Measurements from ENCODE around the gene KIF20B.

Gene KIF20B

GRCh38 chr10:89771684-89772083 is 70.3 kb downstream of the KIF20B start:
- no peak for TF ChIP-seq CTCF (IDR thresholded peaks at IDR 0.05; ENCODE audit: insufficient read depth, missing control alignments)
- FAIRE-seq (no peak), DNase-seq (ENCODE audit: insufficient read length, low spot score) (no peak)

- no peak for FAIRE-seq
- DNase-seq (ENCODE audit: insufficient read length, low spot score) = no peak
- TF ChIP-seq CTCF (IDR thresholded peaks at IDR 0.05; ENCODE audit: insufficient read depth, missing control alignments) = no peak
These were observed 71.7 kb downstream of the KIF20B start for GRCh38 chr10:89773081-89773480.

- no peak for TF ChIP-seq CTCF (IDR thresholded peaks at IDR 0.05; ENCODE audit: insufficient read depth, missing control alignments)
- FAIRE-seq (no peak), DNase-seq (ENCODE audit: insufficient read length, low spot score) (no peak)
These were observed 75.3 kb downstream of the KIF20B start for GRCh38 chr10:89776665-89777064.

GRCh38 chr10:89782470-89782869 is 81.1 kb downstream of the KIF20B start:
- no peak for TF ChIP-seq CTCF (IDR thresholded peaks at IDR 0.05; ENCODE audit: insufficient read depth, missing control alignments)
- FAIRE-seq (no peak), DNase-seq (ENCODE audit: insufficient read length, low spot score) (no peak)

- DNase-seq (ENCODE audit: insufficient read length, low spot score) = no peak
- no peak for FAIRE-seq
- no peak for TF ChIP-seq CTCF (IDR thresholded peaks at IDR 0.05; ENCODE audit: insufficient read depth, missing control alignments)
These were observed 82.0 kb downstream of the KIF20B start for GRCh38 chr10:89783406-89783805.

GRCh38 chr10:89785095-89785494 is 83.7 kb downstream of the KIF20B start:
- FAIRE-seq (no peak), DNase-seq (ENCODE audit: insufficient read length, low spot score) (no peak)
- no peak for TF ChIP-seq CTCF (IDR thresholded peaks at IDR 0.05; ENCODE audit: insufficient read depth, missing control alignments)

GRCh38 chr10:89789188-89789877 is 87.9 kb downstream of the KIF20B start:
- FAIRE-seq = no peak

More at GRCh38 chr10:89789188-89789877, 87.9 kb downstream of the KIF20B start:
- TF ChIP-seq CTCF (IDR thresholded peaks at IDR 0.05; ENCODE audit: insufficient read depth, missing control alignments) = no peak
- DNase-seq (ENCODE audit: insufficient read length, low spot score) = no peak

Measured in D721Med (cell line).